Measurements from ENCODE around the gene VPS36.
"Not testable (repeated sequence)": the region's sequence is repeated elsewhere in the genome, so short reads cannot be mapped to it uniquely, and the experiment has no call there.

The VPS36 gene
- total RNA-seq, result 42.4 reads per million, percentile 65 among the genes with 10 or more reads in this experiment

- DNase-seq, result peak; percentile 92
These were observed at the start of gene VPS36 for GRCh38 chr13:52450012-52450792. Gene VPS36, minus strand, starts transcription at chr13:52450634. Its CDS starts 40 bp downstream, at chr13:52450594.

GRCh38 chr13:52497979-52498378 lies 47.5 kb upstream of the VPS36 start:
- not testable (repeated sequence) for DNase-seq

DNA sequence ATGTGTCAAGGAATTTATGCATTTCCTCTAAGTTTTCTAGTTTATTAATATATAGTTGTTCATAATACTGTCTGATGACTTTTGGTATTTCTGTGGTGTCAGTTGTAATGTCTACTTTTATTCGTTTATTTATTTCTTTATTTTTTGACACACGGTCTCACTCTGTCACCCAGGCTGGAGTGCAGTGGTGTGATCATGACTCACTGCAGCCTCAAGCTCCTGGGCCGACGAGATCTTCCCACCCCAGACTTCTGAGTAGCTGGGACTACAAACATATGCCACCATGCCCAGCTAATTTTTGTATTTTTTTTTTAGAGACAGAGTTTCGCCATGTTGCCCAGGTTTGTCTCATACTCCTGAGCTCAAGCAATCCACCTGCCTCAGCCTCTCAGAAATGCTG lies 43.8 kb upstream of the VPS36 start:
- DNase-seq, result not testable (repeated sequence)

DNA sequence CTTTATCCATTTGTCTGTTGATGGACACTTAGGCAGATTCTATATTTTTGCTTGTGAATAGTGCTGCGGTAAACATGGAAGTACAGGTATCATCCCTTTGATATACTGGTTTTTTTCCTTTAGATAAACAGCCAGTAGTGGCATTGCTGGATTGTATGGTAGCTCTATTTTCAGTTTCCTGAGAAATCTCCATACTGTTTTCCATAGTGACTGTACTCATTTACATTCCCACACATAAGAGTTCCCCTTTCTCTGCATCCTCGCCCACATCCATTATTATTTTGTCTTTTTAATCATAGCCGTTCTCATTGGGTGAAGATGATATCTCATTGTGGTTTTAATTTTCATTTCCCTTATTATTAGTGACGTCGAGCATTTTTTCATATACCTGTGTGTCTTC lies 40.6 kb upstream of the VPS36 start:
- DNase-seq, result not testable (repeated sequence)

DNA sequence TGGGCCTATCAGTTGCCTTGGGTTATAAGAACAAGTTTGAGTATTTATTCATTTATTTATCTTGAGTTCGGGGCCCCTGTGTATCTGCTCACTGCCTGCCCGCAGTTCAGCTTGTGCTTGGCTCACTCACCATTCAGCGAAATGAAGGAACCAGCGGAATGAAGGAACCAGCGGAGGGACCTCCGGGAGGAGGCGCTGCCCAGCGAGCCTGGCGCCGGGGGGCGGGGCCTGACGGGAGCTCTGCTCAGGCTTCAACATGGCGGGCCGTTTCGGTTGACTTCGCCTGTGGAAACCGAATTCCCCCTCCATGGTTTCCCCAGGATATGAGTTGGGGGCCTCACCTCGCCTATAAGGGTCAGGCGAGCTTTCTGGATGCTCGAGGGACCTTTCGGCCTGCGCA lies 38.3 kb upstream of the VPS36 start:
- not testable (repeated sequence) for DNase-seq

DNA sequence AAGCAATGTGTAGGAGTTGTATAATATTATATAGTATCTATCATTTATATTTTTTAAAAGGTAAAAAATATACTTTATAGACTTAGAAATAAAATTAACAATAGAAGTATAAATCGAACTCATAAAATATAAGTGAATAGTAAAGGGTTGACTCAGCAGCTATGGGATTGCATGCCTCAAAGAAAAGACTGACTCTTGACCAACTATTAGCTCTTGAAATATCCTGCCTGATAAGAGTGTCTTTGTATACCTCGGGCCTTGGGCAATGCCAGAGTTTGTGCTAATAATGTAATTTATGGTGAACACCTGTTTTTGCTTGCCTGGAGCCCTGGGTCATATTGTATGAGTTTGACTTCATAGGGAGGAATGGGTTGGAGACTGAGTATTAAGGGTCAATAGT lies 36.6 kb upstream of the VPS36 start:
- DNase-seq, result not testable (repeated sequence)

DNA sequence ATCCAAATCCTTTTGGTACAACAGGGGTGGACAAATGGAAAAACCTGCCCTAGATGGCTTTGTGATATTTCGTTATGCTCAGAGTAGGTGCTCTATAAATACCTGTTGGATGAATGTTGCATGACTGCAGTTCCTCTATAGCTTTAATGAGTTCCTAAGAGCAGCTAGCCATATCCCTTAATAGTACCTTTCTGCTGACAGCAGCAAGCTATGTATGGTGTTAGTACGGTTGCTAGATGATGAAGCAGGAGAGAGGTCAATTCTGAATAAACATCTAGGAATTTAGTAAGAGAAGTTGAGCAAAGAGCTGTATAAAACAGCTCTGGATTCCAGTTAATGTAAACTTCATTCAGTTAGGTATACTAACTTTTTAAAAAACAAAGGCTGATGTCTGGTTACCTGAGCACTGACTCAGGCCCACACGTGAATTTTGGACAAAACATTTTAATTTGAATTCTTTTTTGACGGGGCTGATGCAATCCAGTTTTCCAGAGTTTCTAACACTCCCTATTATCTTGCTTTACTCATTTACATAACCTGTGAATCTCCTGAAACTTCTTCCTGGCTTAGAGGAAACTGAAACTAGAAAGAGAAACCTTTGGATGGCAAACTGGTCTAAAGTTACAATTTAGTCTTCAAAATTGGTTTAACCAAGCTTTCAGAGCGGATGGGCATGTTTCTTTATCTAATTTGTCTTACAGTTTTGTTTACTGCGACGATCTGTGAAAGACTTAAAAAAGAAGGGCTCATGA lies 30.4 kb upstream of the VPS36 start:
- not testable (repeated sequence) for DNase-seq

- DNase-seq, result not testable (repeated sequence)
These were observed 18.1 kb upstream of the VPS36 start for GRCh38 chr13:52468487-52468886.

- DNase-seq, result no peak
These were observed 13.1 kb upstream of the VPS36 start for GRCh38 chr13:52463526-52463925.

- DNase-seq, result no peak
These were observed 10.8 kb upstream of the VPS36 start for GRCh38 chr13:52461265-52461664.

DNA sequence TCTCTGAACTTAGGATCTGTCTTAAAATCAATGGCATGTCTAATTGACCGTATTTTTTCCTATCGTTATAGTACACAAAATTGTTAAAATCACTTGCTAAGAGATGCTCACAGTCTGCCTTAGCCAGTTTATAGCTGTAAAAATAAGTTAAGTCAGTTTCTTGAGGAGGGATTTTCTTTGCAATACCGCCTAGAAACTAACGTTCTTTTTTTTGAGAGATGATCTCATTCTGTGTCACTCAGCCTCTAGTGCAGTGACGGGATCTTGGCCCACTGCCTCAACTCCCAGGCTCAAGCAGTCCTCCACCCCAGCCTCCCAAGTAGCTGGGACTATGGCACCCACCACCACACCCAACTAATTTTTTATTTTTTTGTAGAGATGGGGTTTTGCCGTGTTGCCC lies 9.2 kb upstream of the VPS36 start:
- no peak for DNase-seq

DNA sequence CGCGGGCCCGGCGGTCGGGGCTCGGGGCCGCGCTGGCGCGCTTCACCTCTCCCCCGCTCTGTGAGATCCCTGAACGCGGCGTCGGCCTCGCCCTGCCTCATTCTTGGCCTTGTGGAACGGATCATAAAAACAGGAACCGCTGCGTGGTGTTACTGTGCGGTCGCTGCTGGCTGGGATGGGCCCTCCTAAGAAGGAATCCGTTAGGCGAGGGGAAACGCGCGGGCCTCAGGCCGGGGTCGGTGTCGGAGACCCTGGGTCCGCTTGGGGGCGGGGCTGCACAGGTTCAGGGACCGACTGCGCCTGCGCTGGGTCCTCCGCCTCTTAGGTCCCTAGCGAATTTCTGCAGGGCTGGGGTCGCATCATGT lies 5.2 kb upstream of the VPS36 start:
- DNase-seq, result peak; percentile 72

DNA sequence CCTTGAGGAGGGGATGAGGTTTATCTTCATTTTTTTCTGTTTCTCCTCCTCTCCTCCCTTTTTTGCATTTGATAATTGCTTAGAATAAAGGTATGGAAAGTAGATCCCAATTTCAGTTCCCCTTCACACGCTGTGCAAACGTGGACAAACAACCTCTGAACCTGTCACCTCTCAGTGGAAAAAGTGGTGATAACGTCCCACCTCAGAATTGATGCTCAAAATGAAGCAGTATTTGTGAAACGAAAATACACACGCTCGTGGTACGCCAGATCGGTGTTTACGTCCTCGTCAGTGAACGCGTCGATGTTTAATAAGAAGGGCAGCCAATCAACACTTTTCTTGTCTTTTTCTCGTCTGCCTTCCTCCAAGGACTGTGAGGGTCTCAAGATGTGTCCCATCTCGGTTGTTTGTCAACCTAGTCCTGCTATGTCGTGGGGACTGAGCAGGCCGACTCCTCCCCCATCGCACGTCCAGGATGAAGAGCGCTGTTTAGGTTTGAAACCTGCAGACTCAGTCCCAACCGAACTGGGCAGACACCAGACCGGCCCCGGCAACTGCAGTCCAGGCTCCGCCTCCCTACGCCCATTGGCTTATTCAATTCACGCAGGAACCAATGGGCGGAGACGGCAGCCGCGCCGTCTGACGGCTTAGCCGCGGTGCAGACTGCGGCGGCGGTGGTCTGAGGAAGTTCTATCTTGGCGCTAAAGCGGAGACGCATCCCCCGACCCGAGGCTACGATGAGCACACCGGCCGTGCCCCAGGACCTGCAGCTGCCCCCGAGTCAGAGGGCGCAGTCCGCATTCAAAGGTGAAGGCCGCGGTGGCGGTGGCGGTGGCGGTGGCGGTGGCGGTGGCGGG lies 4.6 kb upstream of the VPS36 start, which contains the start of gene CKAP2:
Gene CKAP2, plus strand, starts transcription at position 659 of the 857 bp plus-strand sequence. Its CDS starts 79 bp downstream, at position 738.
- peak; percentile 92 for DNase-seq

GRCh38 chr13:52454459-52454819 lies 4.0 kb upstream of the VPS36 start:
- no peak for DNase-seq

DNA sequence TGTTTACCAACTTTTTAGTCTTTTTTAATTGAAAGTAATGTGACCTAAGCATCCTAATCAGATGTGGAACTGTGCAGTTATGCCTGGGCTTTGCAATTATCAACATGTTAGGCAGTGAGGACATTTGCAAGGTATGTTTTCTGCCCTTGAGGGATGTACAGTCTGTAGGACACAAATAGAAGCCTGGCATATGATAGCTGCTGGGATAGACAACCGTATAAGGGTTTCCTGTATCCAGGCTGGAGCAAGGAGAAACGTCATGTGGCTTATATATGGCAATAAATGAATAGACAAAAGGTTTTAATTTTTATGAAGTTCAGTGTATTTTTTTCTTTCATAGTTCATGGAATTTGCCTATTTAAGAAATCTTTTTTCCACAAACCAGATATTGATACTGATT lies 2.0 kb upstream of the VPS36 start:
- DNase-seq, result no peak

DNA sequence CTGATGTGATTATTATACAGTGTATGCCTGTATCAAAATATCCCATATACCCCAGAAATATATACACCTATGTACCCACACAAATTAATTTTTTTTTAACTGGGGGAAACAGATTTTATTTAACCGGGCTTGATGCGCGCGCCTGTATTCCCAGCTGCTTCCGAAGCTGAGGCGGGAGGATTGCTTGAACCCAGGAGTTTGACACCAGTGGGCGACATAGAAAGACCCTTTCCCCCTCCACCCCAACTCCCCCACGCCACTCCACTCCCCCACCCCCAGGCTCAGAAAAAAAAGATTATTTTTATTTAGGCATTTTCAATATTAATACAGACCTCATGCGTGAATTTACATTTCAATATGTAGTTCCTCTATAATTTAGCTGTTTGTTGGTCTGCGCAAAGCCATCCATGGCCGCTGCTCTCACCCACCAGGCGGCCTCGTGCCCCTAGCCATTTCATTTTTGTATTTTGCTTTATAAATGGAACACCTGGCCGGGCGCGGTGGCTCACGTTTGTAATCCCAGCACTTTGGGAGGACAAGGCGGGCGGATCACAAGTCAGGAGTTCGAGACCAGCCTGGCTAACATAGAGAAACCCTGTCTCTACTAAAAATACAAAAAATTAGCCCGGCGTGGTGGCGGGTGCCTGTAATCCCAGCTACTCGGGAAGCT lies 836 bp upstream of the VPS36 start:
- no peak for DNase-seq

- no peak for DNase-seq
These were observed 321 bp upstream of the VPS36 start for GRCh38 chr13:52450793-52451116.

DNA sequence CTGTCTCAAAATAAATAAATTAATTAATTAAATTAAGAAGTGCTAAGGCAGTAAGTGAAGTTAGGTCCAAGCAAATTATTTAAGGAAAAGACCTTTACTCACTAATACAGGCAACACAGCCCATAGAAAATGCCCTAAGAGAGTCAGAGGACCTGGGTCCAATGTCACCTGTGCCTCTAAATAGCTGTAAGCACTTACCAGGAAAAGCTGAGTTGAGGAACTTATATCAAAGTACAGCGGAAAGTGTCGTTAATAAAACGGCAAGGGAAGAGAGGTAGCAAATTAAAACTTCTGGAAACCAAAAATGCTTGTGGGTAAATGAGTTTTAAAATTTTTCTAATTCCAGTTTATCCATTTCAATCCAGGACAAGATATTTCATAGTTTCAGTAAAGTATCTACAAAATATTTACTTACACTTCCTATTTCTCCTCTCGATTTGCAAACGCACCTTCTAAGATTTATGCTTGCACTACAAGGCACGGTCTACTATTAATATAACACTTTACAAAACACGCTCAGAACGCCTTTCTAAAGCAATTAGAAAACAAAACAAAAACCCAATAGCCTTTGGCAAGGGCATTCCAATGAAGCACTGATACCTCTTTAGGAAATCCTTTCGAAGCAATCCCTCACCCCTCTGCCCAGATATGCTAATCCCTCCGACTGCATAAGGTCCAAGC lies 963 bp downstream of the VPS36 start:
- DNase-seq, result no peak

DNA sequence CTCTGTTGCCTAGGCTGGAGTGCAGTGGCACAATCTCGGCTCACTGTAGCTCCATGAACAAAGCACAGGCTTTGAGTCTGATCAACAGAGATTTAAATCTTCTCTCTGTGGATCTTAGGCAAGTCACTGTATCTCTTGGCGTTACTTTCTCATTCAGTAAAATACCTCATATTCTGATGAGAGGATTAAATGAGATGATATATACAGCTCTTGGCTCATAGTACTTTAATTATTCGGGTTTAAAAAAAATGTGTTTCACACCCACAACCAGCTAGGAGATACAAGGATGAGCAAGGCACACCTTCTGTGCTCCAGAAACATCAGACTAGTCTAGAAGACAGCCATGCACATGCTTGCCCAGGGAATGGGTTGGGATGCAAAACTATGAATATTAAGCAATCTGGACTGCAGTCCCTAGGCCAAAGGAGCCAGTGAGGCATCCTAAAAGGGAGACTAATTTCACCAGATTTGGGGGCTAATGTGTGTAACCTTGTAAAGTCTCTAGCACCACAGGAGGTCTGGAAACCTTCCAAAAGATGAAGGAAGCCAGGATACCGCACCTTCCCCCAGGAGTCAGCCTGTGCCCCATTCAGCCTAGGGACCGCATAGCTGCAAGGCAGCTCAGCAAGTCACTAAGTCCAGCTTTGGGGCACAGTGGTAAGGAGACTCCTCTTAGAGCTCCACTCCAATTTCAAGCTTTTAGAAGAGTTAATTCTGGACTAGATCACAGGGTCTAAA lies 2.5 kb downstream of the VPS36 start:
- no peak for DNase-seq

GRCh38 chr13:52447354-52447753 lies 3.1 kb downstream of the VPS36 start:
- no peak for DNase-seq

- DNase-seq, result no peak
These were observed 4.2 kb downstream of the VPS36 start for GRCh38 chr13:52446265-52446664.
